ENCODE data around the gene LILRA1. TPM values are rescaled to one million over a fixed set of nuclear protein-coding genes. Genes with fewer than 3 reads are reported as not detected.
"Not testable (repeated sequence)": the region's sequence is repeated elsewhere in the genome, so short reads cannot be mapped to it uniquely, and the experiment has no call there.

LILRA1 gene
- total RNA-seq, 1 donor from 2014 or later = 0.50 TPM

DNA sequence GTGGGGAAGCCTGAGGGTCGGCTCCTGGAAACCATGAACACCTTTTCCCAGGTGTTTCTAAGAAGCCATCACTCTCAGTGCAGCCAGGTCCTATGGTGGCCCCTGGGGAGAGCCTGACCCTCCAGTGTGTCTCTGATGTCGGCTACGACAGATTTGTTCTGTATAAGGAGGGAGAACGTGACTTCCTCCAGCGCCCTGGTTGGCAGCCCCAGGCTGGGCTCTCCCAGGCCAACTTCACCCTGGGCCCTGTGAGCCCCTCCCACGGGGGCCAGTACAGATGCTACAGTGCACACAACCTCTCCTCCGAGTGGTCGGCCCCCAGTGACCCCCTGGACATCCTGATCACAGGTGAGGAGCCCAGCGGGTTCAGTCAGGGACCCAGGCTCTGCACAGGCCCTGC is 18.2 kb upstream of the LILRA1 start:
- intact Hi-C loops (cut with micrococcal nuclease); ATAC-seq; DNase-seq: not testable (repeated sequence)

DNA sequence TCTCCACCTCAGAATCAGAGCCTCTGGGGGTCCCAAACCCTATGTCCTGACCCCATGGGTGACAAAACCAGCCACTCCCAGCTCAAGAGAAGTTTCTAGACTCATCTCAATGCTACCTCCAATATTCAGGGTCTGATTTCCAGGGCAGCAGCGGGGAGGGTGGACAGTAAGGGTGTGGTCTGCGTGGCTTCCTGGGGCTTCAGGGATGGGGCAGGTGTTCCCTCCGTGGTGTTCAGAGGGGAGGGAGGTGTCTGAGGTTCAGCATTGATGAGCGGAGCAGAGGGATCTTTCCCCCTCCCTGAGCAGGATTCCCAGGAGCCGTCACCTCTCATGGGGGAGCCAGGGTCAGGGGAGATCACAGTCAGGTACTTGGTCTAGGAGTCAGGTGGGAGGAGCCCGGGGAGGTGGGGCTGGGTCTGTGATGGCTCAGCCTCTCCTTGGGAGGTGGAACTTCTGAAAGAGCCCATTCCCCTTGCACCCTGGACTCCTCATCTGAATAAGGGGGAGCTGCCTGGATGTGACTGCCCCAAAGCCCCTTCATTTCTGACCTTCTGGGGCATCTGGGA is 16.9 kb upstream of the LILRA1 start:
- no peak for ATAC-seq
- intact Hi-C loops (cut with micrococcal nuclease) = no loop called here
- DNase-seq = no peak

DNA sequence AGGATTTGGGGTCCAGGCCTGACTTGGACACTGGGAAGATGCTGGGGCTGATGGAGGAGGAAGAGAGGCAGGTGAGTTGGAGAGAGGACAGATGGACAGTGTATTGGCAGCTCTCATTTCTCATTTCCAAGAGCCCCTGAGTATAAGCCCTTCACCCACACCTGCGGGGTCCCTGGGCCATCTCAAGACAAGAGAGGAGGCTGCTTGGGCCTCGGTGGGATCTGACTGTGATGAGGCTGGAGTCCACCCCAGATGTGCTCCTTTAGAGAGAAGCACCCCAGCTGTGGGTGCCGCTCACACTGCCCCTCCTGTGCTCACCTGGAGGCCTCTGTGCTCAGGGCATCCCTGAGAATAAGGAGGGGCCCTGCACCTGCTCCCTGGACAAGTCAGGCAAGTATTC is 16.1 kb upstream of the LILRA1 start:
- DNase-seq (no peak), ATAC-seq (no peak)
- intact Hi-C loops (cut with micrococcal nuclease) = no loop called here

DNA sequence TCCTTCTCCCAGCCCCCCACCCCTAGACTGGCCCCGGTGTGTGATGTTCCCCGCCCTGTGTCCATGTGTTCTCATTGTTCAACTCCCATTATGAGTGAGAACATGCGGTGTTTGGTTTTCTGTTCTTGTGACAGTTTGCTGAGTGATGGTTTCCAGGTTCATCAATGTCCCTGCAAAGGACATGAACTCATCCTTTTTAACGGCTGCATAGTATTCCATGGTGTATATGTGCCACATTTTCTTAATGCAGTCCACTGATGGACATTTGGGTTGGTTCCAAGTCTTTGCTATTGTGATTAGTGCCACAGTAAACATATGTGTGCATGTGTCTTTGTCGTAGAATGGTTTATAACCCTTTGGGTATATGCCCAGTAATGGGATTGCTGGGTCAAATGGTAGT is 15.2 kb upstream of the LILRA1 start:
- ATAC-seq; DNase-seq; intact Hi-C loops (cut with micrococcal nuclease): not testable (repeated sequence)

DNA sequence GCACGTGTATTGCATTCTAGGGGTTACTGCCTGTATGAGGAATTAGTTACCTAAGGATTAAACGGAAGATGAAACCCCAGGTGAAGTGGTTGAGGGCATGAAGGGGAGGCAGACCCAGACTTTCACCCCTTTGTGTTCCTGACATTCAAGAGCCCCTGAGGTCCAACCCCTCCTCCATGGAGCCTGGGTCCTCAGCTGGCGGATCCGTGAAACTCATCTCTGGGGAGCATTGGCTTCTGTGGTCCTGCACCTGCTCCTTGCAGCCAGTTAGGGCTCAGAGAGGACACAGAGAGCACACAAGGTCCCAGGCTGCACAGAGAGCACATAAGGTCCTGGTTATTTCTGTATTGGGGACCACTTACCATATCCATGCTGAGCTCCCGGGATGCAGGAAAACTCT is 7.0 kb upstream of the LILRA1 start:
- intact Hi-C loops (cut with micrococcal nuclease) = no loop called here
- DNase-seq = no peak
- no peak for ATAC-seq

DNA sequence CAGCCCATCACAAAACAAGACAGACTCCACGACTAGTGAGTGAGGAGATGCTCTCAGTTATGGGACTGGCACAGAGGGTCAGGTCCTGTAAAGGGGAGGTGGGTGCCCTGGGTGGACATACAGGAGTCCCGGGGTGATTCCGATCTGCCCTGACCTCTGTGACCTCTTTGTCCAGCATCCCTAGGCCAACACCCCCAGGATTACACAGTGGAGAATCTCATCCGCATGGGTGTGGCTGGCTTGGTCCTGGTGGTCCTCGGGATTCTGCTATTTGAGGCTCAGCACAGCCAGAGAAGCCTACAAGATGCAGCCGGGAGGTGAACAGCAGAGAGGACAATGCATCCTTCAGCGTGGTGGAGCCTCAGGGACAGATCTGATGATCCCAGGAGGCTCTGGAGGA is 6.4 kb upstream of the LILRA1 start:
- DNase-seq (no peak), ATAC-seq (no peak)
- intact Hi-C loops (cut with micrococcal nuclease) = no loop called here

DNA sequence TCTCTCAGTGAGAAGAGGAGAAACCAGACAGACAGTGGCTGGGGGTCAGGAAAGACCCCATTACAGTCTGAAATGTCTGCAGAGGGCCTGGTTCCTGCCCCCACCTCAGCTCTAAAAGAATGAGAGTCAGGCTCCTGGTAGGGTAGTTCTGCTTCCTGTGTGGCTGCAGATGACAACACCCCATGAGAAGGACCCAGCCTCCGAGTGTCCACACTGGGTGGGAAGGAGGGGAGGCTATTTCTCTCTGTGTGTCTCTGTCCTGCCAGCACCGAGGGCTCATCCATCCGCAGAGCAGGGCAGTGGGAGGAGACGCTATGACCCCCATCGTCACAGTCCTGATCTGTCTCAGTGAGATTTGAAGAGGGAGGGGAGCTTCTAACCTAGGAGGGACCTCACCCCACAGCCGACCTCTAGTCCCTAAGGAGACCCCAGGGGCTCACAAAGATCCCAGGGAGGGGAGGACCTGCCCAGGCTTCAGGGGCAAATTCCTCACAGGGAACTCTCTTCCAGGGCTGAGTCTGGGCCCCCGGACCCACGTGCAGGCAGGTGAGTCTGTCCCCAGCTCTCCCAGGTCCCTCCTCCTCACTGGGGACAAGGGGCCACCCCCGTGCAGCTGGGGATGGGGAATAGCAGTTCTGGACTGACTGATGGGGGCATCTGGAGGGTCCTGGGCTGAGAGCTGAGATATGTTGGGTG is 647 bp downstream of the LILRA1 start:
- intact Hi-C loops (cut with micrococcal nuclease); DNase-seq: not testable (repeated sequence)
- ATAC-seq = peak; percentile 50

DNA sequence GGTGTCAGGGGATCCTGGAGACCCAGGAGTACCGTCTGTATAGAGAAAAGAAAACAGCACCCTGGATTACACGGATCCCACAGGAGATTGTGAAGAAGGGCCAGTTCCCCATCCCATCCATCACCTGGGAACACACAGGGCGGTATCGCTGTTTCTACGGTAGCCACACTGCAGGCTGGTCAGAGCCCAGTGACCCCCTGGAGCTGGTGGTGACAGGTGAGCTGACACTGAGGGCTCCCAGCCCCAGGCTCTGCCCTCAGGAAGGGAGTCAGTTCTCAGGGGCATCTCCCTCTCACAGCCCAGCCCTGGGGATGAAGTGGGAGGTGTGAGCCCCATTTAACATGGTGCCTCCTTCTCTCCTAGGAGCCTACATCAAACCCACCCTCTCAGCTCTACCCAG is 1.3 kb downstream of the LILRA1 start:
- intact Hi-C loops (cut with micrococcal nuclease) = no loop called here
- no peak for ATAC-seq
- DNase-seq = no peak

DNA sequence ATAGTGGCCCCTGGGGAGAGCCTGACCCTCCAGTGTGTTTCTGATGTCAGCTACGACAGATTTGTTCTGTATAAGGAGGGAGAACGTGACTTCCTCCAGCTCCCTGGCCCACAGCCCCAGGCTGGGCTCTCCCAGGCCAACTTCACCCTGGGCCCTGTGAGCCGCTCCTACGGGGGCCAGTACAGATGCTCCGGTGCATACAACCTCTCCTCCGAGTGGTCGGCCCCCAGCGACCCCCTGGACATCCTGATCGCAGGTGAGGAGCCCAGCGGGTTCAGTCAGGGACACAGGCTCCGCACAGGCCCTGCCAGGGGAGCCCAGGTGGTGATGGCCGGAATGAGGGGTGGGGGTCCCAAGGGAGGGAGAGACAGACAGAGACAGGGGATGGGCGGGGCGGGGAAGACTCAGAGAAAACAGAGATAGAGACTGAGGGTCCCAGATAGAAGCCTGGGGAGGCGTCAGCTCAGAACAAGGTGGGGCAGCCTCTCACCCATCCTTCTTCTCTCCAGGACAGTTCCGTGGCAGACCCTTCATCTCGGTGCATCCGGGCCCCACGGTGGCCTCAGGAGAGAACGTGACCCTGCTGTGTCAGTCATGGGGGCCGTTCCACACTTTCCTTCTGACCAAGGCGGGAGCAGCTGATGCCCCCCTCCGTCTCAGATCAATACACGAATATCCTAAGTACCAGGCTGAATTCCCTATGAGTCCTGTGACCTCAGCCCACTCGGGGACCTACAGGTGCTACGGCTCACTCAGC is 2.4 kb downstream of the LILRA1 start:
- ATAC-seq; DNase-seq; intact Hi-C loops (cut with micrococcal nuclease): not testable (repeated sequence)

DNA sequence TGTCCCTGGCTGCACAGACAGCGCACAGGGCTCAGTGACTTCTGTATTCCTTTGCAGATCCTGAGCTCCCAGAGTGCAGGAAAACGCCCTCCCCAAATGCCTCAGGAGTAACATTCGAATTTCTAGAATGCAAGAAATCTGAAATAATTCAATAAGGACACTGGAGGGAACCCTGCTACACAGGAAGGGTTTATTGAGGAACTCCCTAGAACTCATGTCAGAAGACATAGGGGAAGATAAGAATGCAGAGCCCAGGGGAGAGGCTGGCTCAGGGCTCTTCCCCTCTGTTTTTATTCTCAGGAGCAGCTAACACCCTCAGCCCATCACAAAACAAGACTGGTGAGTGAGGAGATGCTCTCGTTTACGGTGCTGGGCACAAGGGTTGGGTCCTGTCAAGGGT is 6.8 kb downstream of the LILRA1 start:
- intact Hi-C loops (cut with micrococcal nuclease) = no loop called here
- DNase-seq = no peak
- no peak for ATAC-seq

DNA sequence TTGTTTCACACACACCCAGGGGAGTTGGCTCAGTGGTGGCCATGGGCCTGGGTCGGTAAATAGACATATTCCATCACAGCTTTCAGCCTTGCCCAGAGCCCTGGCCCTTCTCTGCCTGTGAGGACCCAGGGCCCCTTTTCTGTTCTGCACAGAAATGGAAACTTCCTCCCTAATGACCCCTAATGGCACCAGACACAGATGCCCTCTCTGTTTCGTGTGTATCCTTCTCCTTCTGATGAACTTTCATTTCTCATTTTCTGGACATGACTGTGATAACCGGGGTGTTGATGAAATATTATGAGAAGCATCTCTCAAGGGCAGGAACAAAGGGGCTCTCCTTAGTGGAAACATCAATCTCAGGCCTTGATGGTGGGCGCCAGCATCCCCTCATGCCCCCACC is 12.8 kb downstream of the LILRA1 start:
- intact Hi-C loops (cut with micrococcal nuclease) = no loop called here
- DNase-seq (no peak), ATAC-seq (peak; percentile 30)

DNA sequence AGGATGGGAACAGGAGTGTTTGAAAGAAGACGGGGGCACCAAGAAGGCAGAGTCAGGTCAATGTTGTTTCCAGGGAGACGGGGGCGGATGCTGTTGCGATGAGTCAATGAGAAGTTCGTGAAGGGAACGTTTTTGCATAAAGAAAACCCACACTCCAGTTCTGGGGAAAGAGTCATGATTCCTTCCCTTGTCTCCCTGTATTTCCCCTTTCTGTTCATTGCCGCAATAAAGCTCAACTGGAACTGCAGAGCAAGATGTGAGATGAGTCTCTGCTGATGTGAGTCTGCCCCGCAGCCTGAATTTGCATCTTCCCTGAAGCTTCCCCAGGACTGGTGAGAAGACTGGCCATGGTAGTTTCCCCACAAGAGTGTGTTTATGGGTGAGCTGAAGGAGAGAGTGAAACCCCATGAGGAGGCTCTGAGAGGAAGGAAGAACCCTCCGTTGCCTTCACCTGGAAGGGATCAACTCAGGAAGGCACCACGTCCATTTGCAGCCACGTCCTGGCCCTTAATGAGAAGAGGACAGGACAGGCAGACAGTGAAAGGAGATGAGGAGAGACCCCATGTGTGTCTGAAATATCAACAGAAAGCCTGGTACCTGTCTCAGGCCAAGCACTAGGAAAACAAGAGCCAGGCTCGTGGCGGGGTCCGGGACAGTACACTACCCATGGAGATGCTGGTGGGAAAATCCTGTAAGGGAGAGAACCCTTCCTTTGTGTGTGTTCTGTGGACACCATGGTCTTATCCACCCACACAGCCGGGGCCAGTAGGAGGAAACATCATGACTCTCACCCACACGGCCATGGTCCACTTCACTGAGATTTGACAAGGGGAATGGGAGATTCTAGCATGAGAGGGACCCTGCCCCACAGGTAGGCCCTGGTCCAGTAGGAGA is 13.7 kb downstream of the LILRA1 start:
- DNase-seq = no peak
- intact Hi-C loops (cut with micrococcal nuclease) = no loop called here
- peak; percentile 48 for ATAC-seq

DNA sequence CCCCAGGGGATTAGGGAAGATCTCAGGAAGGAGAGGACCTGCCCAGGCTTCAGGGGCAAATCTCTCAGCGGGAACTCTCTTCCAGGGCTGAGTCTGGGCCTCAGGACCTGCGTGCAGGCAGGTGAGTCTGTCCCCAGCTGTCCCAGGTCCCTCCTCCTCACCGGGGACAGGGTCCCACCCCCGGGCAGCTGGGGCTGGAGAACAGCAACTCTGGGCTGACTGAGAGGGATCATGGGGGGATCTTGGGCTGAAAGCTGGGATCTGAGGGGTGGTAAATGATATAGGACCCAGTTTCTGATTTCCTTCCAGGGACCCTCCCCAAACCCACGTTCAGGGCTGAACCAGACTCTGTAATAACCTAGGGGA is 14.3 kb downstream of the LILRA1 start:
- intact Hi-C loops (cut with micrococcal nuclease) = no loop called here
- ATAC-seq (no peak), DNase-seq (no peak)

DNA sequence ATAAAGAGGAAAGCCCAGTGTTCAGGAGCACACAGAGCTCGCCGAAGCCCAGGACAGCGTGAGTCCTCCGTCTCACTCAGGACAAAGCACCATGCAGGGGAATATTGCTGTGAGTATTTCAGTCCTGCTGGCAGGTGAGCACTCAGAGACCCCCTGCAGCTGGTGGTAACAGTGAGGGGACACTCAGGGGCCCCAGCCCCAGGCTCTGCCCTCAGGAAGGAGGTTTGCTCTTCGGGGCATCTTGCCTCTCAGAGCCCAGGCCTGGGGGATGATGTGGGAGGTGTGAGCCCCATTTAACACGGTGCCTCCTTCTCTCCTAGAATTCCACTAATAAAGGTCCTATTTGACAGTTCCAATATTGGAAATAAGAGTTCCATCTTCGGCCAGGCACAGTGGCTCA is 14.8 kb downstream of the LILRA1 start:
- DNase-seq (no peak), ATAC-seq (no peak)
- intact Hi-C loops (cut with micrococcal nuclease) = no loop called here

DNA sequence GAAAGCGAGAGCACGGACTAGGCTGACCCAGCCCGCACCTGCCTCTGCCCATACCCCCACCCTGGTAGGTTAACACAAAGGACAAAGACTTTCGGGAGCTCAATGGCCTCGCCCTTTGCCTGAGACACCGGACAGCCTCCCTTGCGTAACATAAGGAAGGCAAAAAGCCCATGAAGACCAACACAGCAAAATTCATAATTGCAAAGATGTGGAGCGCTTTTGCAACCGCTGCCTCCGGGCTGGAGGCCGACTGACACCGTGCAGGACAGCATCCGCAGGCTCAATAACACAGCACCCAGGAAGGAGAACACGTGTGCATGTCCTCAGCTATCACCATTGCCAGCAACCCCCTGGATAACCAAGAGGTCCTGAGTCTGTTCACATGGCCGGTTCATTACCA is 15.4 kb downstream of the LILRA1 start:
- ATAC-seq = no peak
- DNase-seq = no peak
- intact Hi-C loops (cut with micrococcal nuclease) = no loop called here

DNA sequence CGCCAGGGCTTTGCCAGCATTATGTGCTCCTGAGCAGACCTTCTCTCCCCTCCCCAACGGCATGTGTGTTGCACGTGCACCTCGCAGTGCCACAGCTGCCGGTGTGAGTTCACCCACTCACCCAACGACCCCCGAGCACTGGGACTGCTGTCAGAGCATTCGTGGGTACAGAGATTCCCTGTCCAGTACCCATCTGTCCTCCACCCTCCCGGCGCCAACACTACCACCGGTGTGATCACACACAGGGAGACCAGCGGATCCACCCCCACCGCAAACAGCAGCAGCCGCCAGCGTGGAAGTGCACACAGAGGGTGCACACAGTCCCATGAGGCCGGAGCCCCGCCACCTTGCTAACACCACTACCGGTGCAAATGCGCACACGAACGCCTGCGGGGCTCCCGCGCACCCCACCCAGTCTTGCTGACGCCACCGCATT is 15.9 kb downstream of the LILRA1 start:
- DNase-seq = no peak
- ATAC-seq = no peak
- intact Hi-C loops (cut with micrococcal nuclease) = no loop called here

DNA sequence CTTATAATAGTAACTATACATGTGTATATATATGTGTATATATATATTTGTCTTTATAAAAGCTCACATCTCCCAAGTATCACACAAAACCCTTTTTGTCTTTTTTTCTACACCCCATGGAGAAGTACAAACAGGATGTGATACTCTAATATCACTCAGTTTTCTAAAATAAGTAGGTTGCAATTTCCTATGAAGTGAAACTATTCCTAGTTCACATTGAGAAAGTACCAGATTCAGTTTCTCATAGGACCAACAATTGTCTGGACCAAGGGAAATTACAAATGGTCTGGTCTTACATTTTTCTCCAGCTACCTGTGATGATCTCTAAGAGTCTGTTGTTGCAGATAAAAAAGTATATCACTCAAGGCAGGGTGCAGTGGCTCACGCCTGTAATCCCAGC is 19.0 kb downstream of the LILRA1 start:
- DNase-seq = no peak
- no peak for ATAC-seq
- intact Hi-C loops (cut with micrococcal nuclease) = no loop called here

DNA sequence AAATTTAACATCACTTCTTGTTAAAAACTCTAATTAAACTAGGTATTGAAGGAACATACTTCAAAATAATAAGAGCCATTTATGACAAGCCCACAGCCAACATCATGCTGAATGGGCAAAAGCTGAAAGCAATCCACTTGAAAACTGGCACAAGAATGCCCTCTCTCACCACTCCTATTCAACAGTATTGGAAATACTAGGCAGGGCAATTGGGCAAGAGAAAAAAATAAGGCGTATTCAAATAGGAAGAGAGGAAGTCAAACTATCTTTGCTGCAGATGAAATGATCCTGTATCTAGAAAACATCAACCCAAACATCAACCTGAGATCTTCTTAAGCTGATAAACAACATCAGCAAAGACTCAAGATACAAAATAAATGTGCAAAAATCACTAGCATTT is 21.3 kb downstream of the LILRA1 start:
- no peak for DNase-seq
- no peak for ATAC-seq
- intact Hi-C loops (cut with micrococcal nuclease) = no loop called here

DNA sequence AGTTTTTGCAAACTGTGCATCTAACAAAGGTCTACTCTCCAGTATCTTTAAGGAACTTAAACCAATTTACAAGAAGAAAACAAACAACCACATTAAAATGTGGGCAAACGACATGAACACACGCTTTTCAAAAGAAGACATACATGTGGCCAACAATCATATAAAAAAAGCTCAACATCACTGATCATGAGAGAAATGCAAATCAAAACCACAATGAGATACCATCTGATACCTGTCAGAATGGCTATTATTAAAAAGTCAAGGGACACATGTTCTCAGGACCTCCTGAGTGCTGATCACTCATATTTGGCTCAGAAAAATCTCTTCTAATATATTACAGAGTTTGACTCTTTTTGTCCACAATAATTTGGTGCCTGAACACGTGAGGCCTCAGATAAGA is 22.6 kb downstream of the LILRA1 start:
- intact Hi-C loops (cut with micrococcal nuclease) = no loop called here
- no peak for ATAC-seq
- DNase-seq = no peak
